Panc1 (cell line): ENCODE measurements around the gene SPARC.

Experiments
- POLR2AphosphoS5 ChIP-seq: IDR thresholded peaks from 2 replicates; pipeline ENCODE4 v1.6.1; 2012; ENCODE audit warnings: mild to moderate bottlenecking, low read depth, low read length, moderate library complexity
- REST ChIP-seq, 2 experiments: IDR thresholded peaks; 2 replicates each; pipeline ENCODE4 v1.6.1; 2011 to 2012; ENCODE audit warnings: low read depth in 2 of 2, control low read depth in 1 of 2, low read length in 1 of 2, mild to moderate bottlenecking in 1 of 2, moderate library complexity in 1 of 2; ENCODE audit not compliant: insufficient read depth in 1 of 2
- SIN3A ChIP-seq: IDR thresholded peaks from 2 replicates; pipeline ENCODE4 v1.6.1; 2012; ENCODE audit warnings: low read depth, mild to moderate bottlenecking, low read length, moderate library complexity, borderline replicate concordance; ENCODE audit not compliant: insufficient read depth
- TCF7L2 ChIP-seq: IDR thresholded peaks from 2 replicates; pipeline ENCODE4 v1.6.1; 2011; ENCODE audit warnings: mild to moderate bottlenecking, low read depth, low read length, inconsistent platforms
- TF ChIP-seq, protein P1 (sequence below): fragments of 450-650 bp; IDR thresholded peaks from 2 replicates; pipeline ENCODE4 v1.5.1; 2017; ENCODE audit warnings: mild to moderate bottlenecking

DNA sequence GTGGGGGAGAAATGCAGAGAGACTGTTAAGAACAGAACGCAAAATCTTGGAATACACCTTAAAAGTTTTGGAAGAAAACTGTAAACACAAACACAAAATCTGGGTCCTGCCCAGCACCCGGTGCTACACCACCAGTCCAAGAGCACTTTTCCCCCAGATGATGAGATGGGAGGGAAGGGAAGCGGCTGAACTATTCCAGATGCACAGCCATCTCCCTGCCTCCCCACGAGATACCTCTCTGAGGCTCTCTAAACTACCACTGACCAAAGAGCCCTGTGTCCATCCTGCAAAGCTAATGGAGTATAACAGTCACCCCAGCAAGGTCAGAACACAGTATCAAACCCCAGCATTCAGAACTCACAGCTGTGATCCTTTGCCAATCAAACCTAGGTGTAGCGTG, 8.0 kb downstream of the SPARC start:
- TF ChIP-seq TCF7L2 (no peak), SIN3A (no peak), POLR2AphosphoS5 (no peak), REST (IDR thresholded peaks at IDR 0.05; ENCODE audit: insufficient read depth in 1 of 2, low read depth in 2 of 2, low read length in 1 of 2) (no peak)
- TF ChIP-seq, protein P1, sequence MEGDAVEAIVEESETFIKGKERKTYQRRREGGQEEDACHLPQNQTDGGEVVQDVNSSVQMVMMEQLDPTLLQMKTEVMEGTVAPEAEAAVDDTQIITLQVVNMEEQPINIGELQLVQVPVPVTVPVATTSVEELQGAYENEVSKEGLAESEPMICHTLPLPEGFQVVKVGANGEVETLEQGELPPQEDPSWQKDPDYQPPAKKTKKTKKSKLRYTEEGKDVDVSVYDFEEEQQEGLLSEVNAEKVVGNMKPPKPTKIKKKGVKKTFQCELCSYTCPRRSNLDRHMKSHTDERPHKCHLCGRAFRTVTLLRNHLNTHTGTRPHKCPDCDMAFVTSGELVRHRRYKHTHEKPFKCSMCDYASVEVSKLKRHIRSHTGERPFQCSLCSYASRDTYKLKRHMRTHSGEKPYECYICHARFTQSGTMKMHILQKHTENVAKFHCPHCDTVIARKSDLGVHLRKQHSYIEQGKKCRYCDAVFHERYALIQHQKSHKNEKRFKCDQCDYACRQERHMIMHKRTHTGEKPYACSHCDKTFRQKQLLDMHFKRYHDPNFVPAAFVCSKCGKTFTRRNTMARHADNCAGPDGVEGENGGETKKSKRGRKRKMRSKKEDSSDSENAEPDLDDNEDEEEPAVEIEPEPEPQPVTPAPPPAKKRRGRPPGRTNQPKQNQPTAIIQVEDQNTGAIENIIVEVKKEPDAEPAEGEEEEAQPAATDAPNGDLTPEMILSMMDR = no peak
